Spleen (tissue), 11 donors: Measurements from ENCODE around the gene VEGFB. TPM values are rescaled to one million over a fixed set of nuclear protein-coding genes. Genes with fewer than 3 reads are reported as not detected.
A peak's percentile ranks its signal among the peaks of the same experiment; 100 is the strongest.

Experiments
- DNase-seq: peaks from one replicate; pipeline ENCODE4 v3.0.0-alpha.2; 2020
- H3K27ac ChIP-seq, 8 donors: fragments of 200-600 bp; sonication (generic) in 7 of 8; 1 replicate in 4 of 8; 2 replicates in 4 of 8; pipeline versions ENCODE4 v1.5.0 to v1.8.0; 2016 to 2021; ENCODE audit warnings: inconsistent platforms in 4 of 8, mild to moderate bottlenecking in 4 of 8, moderate library complexity in 1 of 8
- H3K27me3 ChIP-seq, 7 donors: fragments of 200-600 bp; sonication (generic) in 6 of 7; replicated peaks in 1 of 7; 1 replicate in 4 of 7; 2 replicates in 3 of 7; pipeline versions ENCODE4 v1.5.0 to v1.8.0; 2016 to 2021; ENCODE audit warnings: inconsistent platforms in 3 of 7, mild to moderate bottlenecking in 1 of 7
- H3K36me3 ChIP-seq, 6 donors: fragments of 200-600 bp; sonication (generic) in 5 of 6; 1 replicate in 4 of 6; 2 replicates in 2 of 6; pipeline versions ENCODE4 v1.5.0 to v1.8.0; 2016 to 2021; ENCODE audit warnings: inconsistent platforms in 2 of 6
- H3K4me1 ChIP-seq, 6 donors: fragments of 200-600 bp; sonication (generic) in 5 of 6; 1 replicate in 3 of 6; 2 replicates in 3 of 6; pipeline versions ENCODE4 v1.5.0 to v1.8.0; 2016 to 2021; ENCODE audit warnings: inconsistent platforms in 3 of 6
- H3K4me3 ChIP-seq, 8 donors: fragments of 200-600 bp; sonication (generic) in 7 of 8; 1 replicate in 4 of 8; 2 replicates in 4 of 8; pipeline versions ENCODE4 v1.5.0 to v1.8.0; 2016 to 2021; ENCODE audit warnings: inconsistent platforms in 4 of 8, mild to moderate bottlenecking in 4 of 8, moderate library complexity in 2 of 8
- H3K9me3 ChIP-seq, 8 donors: fragments of 200-600 bp; sonication (generic) in 7 of 8; 1 replicate in 4 of 8; 2 replicates in 4 of 8; pipeline versions ENCODE4 v1.5.0 to v1.8.0; 2016 to 2021; ENCODE audit warnings: inconsistent platforms in 4 of 8
- CTCF ChIP-seq, 11 experiments: fragments of 200-600 bp in 7 of 11; fragments of 450-650 bp in 4 of 11; sonication (generic) in 4 of 11; IDR thresholded peaks in 8 of 11; conservative IDR thresholded peaks in 3 of 11; 1 replicate in 7 of 11; 2 replicates in 4 of 11; pipeline versions ENCODE4 v1.4.0 to v1.8.0; 2016 to 2021; ENCODE audit warnings: antibody characterized with exemption in 11 of 11, inconsistent platforms in 4 of 11, mild to moderate bottlenecking in 1 of 11
- POLR2A ChIP-seq, 3 donors: fragments of 450-650 bp; IDR thresholded peaks; one replicate each; pipeline ENCODE4 v1.5.1; 2017; ENCODE audit warnings: antibody characterized with exemption in 3 of 3, mild to moderate bottlenecking in 1 of 3
- POLR2AphosphoS5 ChIP-seq, 3 donors: sonication (generic); formaldehyde crosslinking; IDR thresholded peaks; one replicate each; pipeline ENCODE4 v1.5.1; 2017; ENCODE audit warnings: antibody characterized with exemption in 3 of 3
- WGBS, 5 donors: extraction: QIAGEN DNeasy Blood & Tissue Kit in 3 of 5; methylation state at CpG; one replicate each; pipeline versions ENCODE4 v1.1.5 to v1.1.7; 2013 to 2018; 5-methylcytosine and 5-hydroxymethylcytosine counted together
- intact Hi-C: fragments of 100-400 bp; cut with DNase I; formaldehyde crosslinking; loops from one replicate; pipeline ENCODE4 v1.15.0; 2023; ENCODE audit warnings: low total_unique reads
- polyA plus RNA-seq, 3 donors: library from polyadenylated mRNA; stranded (reverse); fragments of 200-250 nt; gene quantifications; one replicate each; pipeline ENCODE4 v1.2.1, GENCODE V29; 2013
- total RNA-seq, 7 donors: library from RNA; depleted of rRNA in 3 of 7; stranded (reverse); fragments of >200 nt in 3 of 7; fragmentation: NEBNext Ultra II Directional in 4 of 7; extraction: Animal tissue kit (Norgen Biotek cat#: 25700) in 4 of 7; gene quantifications; one replicate each; pipeline versions ENCODE4 v1.1.0 to v1.2.1, GENCODE V29; 2016 to 2021
- donor health status: healthy with polysubstance abuse.
- donor health status: DM: no; HTN: no; CAD: no; lungs with moderate emphysema.
- donor health status: DM: no; HTN: no; CAD: no.
- donor health status: Bipolar disorder and iron deficiency.
- donor health status: healthy.
- donor health status: DM: no; HTN: no; CAD: no.
- donor health status: DM: yes; HTN: yes; CAD: no.

Gene VEGFB
- total and polyA plus RNA-seq, 10 donors, result 38.3 to 103 (median 84.4) TPM

GRCh38 chr11:64241491-64242374 is 7.3 kb downstream of the VEGFB start:
- no peaks in the 10 kb centered on the region for H3K27me3 ChIP-seq
- peaks cover 23 to 88% (median 65%) of the 10 kb centered on the region in 6 donors for H3K4me1 ChIP-seq
- WGBS, 5 donors, result 0 to 1% (median 1%) methylated on average over 28 to 63 of the region's 63 CpGs
- DNase-seq, result no peak
- peak overlapping the region; percentile 71 to 99 (median 86) for H3K4me3 ChIP-seq
- H3K27ac ChIP-seq, result peak overlapping the region; percentile 86 to 100 (median 98)
- peaks cover 0 to 48% (median 28%) of the 10 kb centered on the region in 6 donors for H3K36me3 ChIP-seq
- TF ChIP-seq CTCF (IDR thresholded peaks at IDR 0.05 in 8 of 11, conservative IDR thresholded peaks at IDR 0.05 in 3 of 11) (peak in 2 of 11 experiments; percentile 11 to 36), POLR2AphosphoS5 (IDR thresholded peaks at IDR 0.05) (peak; percentile 56 to 74 (median 71)), POLR2A (IDR thresholded peaks at IDR 0.05) (no peak)
- intact Hi-C loops, result no loop called here
- no peaks in the 10 kb centered on the region for H3K9me3 ChIP-seq

- H3K4me1 ChIP-seq, result peaks cover 23 to 87% (median 68%) of the 10 kb centered on the region in 6 donors
- peak overlapping the region in 3 of 8 donors; percentile 95 to 100 (median 97) for H3K27ac ChIP-seq
- peaks cover 0 to 35% (median 16%) of the 10 kb centered on the region in 6 donors for H3K36me3 ChIP-seq
- TF ChIP-seq POLR2AphosphoS5 (IDR thresholded peaks at IDR 0.05), result peak in 1 of 3 donors; percentile 10
- no peak for TF ChIP-seq CTCF (IDR thresholded peaks at IDR 0.05 in 8 of 11, conservative IDR thresholded peaks at IDR 0.05 in 3 of 11)
- TF ChIP-seq POLR2A (IDR thresholded peaks at IDR 0.05), result no peak
- no peak for DNase-seq
- no peaks in the 10 kb centered on the region for H3K27me3 ChIP-seq
- WGBS, 5 donors, result 90 to 94% (median 92%) methylated on average over 8 of the region's 8 CpGs
- H3K9me3 ChIP-seq, result no peaks in the 10 kb centered on the region
- intact Hi-C loops, result no loop called here
- peak overlapping the region in 1 of 8 donors; percentile 11 for H3K4me3 ChIP-seq
Measured at GRCh38 chr11:64243236-64243854, 9.0 kb downstream of the VEGFB start.

GRCh38 chr11:64244107-64244506 is 9.7 kb downstream of the VEGFB start:
- Histone ChIP-seq H3K27me3 (no peaks in the 10 kb centered on the region), H3K4me1 (peaks cover 23 to 81% (median 62%) of the 10 kb centered on the region in 6 donors), H3K27ac (peak overlapping the region in 2 of 8 donors; percentile 95 to 100), H3K4me3 (no peak overlapping the region), H3K36me3 (peaks cover 0 to 27% (median 9%) of the 10 kb centered on the region in 6 donors), H3K9me3 (no peaks in the 10 kb centered on the region)
- no peak for DNase-seq
- intact Hi-C loops, result no loop called here
- WGBS, 5 donors, result 58 to 75% (median 70%) methylated on average over 5 of the region's 5 CpGs
- TF ChIP-seq CTCF (IDR thresholded peaks at IDR 0.05 in 8 of 11, conservative IDR thresholded peaks at IDR 0.05 in 3 of 11) (no peak), POLR2AphosphoS5 (IDR thresholded peaks at IDR 0.05) (no peak), POLR2A (IDR thresholded peaks at IDR 0.05) (no peak)
